Activated naive CD4-positive, alpha-beta T cell treated with anti-CD3 and anti-CD28 coated beads, Interleukin-2, amount 50 U/mL, for 72 hours (primary cell): ENCODE measurements around the gene EHMT2. TPM values are rescaled to one million over a fixed set of nuclear protein-coding genes. Genes with fewer than 3 reads are reported as not detected.
"Not testable (repeated sequence)": the region's sequence is repeated elsewhere in the genome, so short reads cannot be mapped to it uniquely, and the experiment has no call there.

Experiments used
- ATAC-seq, 2 donors: fragments of 150-1000 bp; cut with Tn5 transposase; 2 replicates each; pipeline ENCODE4 v1.10.0; 2021; ENCODE audit warnings: mild to moderate bottlenecking in 2 of 2, moderate library complexity in 2 of 2
- DNase-seq, 2 donors: peaks; one replicate each; pipeline ENCODE4 v3.0.0; 2021 to 2022; ENCODE audit warnings: low spot score in 2 of 2
- H3K27ac Mint-ChIP-seq, 2 donors: one replicate each; pipeline ENCODE4 v1.8.0; 2022; ENCODE audit warnings: mild to moderate bottlenecking in 2 of 2, mixed read lengths in 2 of 2
- H3K36me3 Mint-ChIP-seq, 2 donors: one replicate each; pipeline ENCODE4 v1.8.0; 2022; ENCODE audit warnings: mixed read lengths in 2 of 2
- H3K9me3 Mint-ChIP-seq, 2 donors: one replicate each; pipeline ENCODE4 v1.8.0; 2022; ENCODE audit warnings: mixed read lengths in 2 of 2
- total RNA-seq, 2 donors: library from RNA; stranded (reverse); gene quantifications; one replicate each; pipeline ENCODE4 v1.2.3, GENCODE V29; 2022

Gene EHMT2
- total RNA-seq, 2 donors from 2014 or later, result 40.1 to 58.5 TPM

DNA sequence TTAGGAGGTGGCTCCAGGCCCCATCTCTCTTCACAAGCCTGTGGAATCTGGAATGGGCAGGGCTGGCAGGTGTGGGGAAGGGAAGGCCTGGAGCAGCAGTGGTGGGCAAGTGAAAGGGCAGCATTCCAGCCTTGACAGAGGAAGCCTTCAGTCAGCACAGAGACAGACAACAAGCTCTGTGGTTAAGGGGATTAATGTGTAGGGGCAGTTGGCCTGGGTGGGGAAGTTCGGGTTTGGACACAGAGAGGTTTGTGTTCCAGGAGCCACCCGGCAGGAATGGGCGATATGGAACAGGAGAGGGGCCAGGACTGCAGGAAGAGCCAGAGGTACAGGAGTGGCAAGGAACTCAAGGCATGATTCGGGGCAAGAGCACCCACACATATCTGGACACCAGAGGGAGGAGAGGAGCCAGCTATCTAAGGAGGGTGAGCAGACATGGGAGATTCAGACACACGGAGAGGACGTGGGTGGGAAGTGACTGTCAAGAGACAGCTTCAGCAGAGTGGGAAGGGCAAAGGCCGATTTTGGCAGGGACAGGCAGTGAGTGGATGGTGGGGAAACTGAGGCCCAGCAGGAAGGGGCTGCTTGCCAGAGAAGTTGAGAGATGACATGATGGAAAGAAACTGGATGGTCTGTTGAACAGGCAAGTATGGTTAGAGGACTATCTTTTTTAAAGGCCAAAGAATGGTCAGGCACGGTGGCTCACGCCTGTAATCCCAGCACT lies 16.2 kb downstream of the EHMT2 start:
- ATAC-seq, result no peak
- no peaks in the 10 kb centered on the region for H3K9me3 Mint-ChIP-seq
- DNase-seq, result no peak
- H3K36me3 Mint-ChIP-seq, result peaks cover 9 to 12% of the 10 kb centered on the region in 2 donors
- H3K27ac Mint-ChIP-seq, result peak overlapping the region; percentile 12 to 90

DNA sequence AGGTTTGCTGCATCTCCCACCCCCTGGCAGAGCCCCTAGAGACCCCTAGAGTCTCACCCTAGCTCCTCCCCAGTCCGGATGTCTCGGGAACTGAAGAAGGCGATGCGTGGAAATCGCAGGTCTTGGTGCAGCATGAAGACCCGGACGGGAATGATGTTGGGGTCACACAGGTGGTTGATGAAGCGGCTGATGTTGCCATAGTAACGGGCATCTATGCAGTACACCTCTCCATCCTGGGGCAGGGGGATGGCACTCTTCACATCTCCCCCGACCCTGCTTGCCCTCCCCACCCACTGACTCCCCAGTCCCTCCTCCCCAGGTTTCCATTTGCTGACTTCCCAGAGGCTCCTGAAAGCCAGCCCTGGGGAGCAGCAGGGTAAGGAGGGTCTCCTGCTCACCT lies 16.9 kb downstream of the EHMT2 start:
- no peaks in the 10 kb centered on the region for H3K9me3 Mint-ChIP-seq
- no peak overlapping the region for H3K27ac Mint-ChIP-seq
- H3K36me3 Mint-ChIP-seq, result peaks cover 8 to 9% of the 10 kb centered on the region in 2 donors
- DNase-seq (no peak), ATAC-seq (no peak)

DNA sequence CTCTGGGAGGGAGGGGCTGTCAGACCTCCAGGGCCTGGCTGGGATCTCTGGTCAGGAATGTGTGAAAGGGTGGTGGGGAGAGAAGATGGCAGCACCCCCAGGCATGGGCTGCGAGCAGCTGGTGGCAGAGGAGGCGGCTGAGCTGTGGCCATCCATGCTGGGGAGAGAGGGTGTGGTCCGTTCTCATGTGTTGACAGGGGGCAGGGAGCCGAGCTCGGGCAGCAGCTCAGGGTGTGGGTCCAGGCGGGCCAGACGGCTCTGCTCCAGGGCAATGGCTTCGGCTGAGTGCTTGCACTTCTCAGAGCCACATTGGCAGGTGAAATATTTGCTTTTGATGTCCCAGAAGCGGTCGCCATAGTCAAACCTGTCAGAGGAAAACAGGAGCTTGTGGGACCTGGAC lies 17.6 kb downstream of the EHMT2 start:
- H3K27ac Mint-ChIP-seq, result no peak overlapping the region
- peaks cover 8 to 9% of the 10 kb centered on the region in 2 donors for H3K36me3 Mint-ChIP-seq
- no peaks in the 10 kb centered on the region for H3K9me3 Mint-ChIP-seq
- no peak for ATAC-seq
- no peak for DNase-seq

DNA sequence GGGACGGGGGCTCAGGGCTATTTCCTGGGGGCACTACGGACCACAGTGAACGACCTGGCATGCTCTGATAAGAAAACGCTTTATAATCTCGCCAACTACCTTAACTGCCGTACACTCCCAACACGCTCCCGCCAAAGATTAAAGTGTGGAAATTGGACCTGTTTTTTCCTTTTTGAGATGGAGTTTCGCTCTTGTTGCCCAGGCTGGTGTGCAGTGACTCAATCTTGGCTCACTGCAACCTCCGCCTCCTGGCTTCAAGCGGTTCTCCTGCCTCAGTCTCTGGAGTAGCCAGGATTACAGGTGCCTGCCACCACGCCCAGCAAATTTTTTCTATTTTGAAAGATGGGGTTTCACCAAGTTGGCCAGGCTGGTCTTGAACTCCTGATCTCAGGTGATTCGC lies 18.4 kb downstream of the EHMT2 start:
- no peak for DNase-seq
- ATAC-seq, result no peak
- H3K27ac Mint-ChIP-seq, result no peak overlapping the region
- H3K9me3 Mint-ChIP-seq, result no peaks in the 10 kb centered on the region
- peaks cover 8 to 9% of the 10 kb centered on the region in 2 donors for H3K36me3 Mint-ChIP-seq

DNA sequence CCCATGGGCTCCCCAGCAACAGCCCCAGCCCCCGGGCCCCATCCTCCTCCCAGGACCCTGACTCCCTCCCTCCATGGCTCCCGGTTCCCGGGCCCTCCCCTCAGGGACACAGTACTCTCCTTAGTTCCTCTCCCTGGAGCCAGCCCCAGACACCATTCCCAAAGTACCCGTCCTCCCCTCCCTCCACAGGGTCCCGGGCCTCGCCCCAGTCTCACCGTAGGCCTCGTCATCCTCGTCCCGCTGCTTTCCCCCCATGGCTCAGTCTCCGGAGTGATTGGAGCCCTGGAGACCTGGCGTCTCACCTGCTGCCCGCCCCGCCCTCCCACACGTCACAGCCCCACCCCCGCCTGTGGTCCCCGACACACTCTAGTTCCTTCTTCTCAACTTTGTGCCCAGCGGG lies 18.8 kb downstream of the EHMT2 start, which contains the start of gene SLC44A4:
SLC44A4 (minus strand) TSS at position 272 of the 400 bp plus-strand sequence; CDS start at position 255, 17 bp downstream.
- H3K36me3 Mint-ChIP-seq, result peaks cover 8 to 9% of the 10 kb centered on the region in 2 donors
- no peak for DNase-seq
- peak within 1 kb of the TSS in 1 of 2 donors; percentile 42 for H3K27ac Mint-ChIP-seq
- no peak for ATAC-seq
- H3K9me3 Mint-ChIP-seq, result no peaks in the 10 kb centered on the region

GRCh38 chr6:31878222-31878621 lies 19.3 kb downstream of the EHMT2 start:
- H3K27ac Mint-ChIP-seq, result peak overlapping the region in 1 of 2 donors; percentile 42
- DNase-seq (no peak), ATAC-seq (no peak)
- H3K9me3 Mint-ChIP-seq, result no peaks in the 10 kb centered on the region
- peaks cover 8 to 9% of the 10 kb centered on the region in 2 donors for H3K36me3 Mint-ChIP-seq

DNA sequence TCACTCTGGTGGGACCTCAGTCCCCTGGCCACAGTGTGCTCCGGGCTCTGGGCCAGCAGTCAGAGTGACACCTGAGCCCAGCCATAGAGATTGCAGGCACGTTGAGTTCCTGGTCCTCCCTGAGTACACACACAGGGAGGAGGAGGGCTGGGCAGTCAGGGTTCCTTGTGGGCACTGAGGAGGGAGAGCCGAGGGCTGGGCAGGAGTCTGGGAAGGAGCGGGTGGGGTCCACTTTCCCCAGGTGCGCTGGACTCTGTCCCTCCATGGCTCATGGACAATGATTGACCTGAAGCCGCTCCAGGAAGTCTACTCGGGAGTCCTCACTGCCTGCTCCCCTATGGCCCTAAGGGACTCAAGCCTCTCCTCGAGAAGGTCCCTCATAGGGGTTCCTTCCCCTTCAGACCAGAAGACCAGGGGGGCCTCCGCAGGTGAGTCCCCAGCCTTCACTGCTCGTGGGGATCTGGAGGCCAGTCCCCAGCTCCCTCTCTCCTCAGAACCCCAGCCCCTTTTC lies 19.8 kb downstream of the EHMT2 start:
- H3K36me3 Mint-ChIP-seq, result peaks cover 8 to 9% of the 10 kb centered on the region in 2 donors
- no peak for ATAC-seq
- no peak for DNase-seq
- H3K27ac Mint-ChIP-seq, result peak overlapping the region; percentile 42 to 60
- H3K9me3 Mint-ChIP-seq, result no peaks in the 10 kb centered on the region

DNA sequence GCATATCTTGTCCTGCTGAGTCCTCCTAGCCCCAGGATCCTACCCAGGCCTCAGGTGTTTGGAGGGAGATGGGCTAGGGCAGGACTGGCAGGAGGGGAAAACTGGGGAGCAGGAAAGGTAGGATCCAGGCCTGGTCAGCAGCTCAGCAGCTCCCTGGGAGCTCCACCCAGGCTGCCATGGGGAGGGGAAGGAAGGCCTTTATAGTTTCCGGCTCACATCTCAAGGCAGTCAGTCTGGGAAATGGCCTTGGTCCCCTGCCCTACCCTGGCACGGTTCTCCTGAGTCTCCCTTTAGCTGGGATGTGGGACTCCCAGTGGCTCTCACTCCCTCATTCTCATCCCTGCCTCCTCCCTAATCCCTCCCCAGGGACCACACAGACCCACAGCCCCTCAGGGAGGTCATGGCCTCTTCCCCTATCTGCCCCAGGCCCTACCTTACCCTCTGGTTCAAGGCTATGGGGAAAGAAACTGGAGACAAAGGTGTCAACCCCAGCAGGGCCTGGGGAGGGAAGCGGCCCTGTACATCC lies 20.3 kb downstream of the EHMT2 start:
- ATAC-seq, result no peak

GRCh38 chr6:31876357-31876756 lies 21.1 kb downstream of the EHMT2 start:
- H3K27ac Mint-ChIP-seq, result no peak overlapping the region
- H3K9me3 Mint-ChIP-seq, result no peaks in the 10 kb centered on the region
- peaks cover 6 to 7% of the 10 kb centered on the region in 2 donors for H3K36me3 Mint-ChIP-seq
- DNase-seq (no peak), ATAC-seq (no peak)

More for the DNA sequence above, 20.3 kb downstream of the EHMT2 start:
- H3K27ac Mint-ChIP-seq, result peak overlapping the region; percentile 42 to 60
- no peaks in the 10 kb centered on the region for H3K9me3 Mint-ChIP-seq
- no peak for DNase-seq
- peaks cover 8 to 9% of the 10 kb centered on the region in 2 donors for H3K36me3 Mint-ChIP-seq

- ATAC-seq (no peak), DNase-seq (no peak)
- peak overlapping the region in 1 of 2 donors; percentile 21 for H3K27ac Mint-ChIP-seq
- H3K9me3 Mint-ChIP-seq, result no peaks in the 10 kb centered on the region
- peaks cover under 1 to 2% of the 10 kb centered on the region in 2 donors for H3K36me3 Mint-ChIP-seq
Observed at GRCh38 chr6:31875877-31876276, 21.6 kb downstream of the EHMT2 start.

DNA sequence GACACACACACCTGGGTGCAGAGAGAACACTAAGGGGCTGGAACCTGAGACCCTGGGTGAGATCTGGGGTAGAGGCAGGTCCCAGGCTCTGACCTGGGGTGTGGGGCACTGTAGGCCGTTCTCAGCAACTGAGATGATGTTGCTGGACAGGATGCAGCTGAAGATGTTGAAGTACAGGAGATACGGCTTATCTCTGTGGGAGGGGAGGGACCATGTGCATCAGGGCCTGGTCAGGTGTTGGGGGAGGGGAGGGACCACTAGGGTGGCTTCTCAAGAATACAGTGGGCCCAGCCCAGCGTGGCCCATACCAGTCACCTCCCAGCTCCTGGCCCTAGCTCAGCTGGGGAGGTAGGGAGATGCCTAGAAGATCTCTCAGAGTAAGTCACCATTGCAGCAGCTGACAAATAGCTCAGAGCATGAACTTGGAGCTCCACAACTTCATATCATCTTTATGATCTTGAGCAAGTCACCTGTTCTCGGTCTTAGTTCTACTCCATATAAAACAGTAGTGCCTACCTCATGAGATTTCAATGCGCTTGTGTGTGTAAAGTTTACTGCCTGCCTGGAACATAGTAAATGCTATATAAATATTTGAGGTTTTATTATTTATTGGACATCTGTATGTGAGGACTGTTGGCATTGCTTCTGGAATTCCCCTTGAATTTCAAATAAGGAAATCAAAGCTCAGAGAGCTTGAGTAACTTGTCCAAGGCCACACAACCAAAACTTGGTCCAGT lies 22.5 kb downstream of the EHMT2 start:
- DNase-seq (no peak), ATAC-seq (no peak)
- H3K27ac Mint-ChIP-seq, result no peak overlapping the region
- no peaks in the 10 kb centered on the region for H3K9me3 Mint-ChIP-seq
- no peaks in the 10 kb centered on the region for H3K36me3 Mint-ChIP-seq

DNA sequence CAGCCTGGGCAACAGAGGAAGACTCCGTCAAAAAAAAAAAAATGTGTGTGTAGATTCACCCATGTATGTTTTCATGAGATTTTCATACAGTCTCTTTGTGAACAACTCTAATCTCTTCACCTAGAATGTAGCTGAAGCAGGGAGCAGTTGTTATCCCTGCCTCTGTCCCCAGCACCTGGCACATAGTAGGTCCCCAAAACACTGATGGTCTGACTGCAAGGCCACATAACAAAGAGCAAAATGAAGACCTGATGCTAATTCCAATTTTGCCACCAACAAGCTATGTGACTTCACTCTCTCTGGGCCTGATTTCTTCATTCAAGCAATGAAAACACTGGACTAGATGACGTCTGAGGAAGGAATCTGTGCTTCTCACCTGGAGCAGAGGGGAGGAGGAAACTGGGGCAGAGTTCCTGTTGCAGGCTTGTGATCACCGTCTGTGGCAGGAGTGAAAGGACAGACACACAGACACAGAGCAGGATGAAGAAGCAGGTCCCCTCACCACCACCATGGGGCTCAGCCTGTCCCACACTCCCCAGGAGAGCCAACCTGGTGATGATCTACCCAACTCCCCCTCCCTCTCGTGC lies 23.3 kb downstream of the EHMT2 start:
- no peaks in the 10 kb centered on the region for H3K9me3 Mint-ChIP-seq
- H3K27ac Mint-ChIP-seq, result no peak overlapping the region
- H3K36me3 Mint-ChIP-seq, result no peaks in the 10 kb centered on the region
- no peak for ATAC-seq
- no peak for DNase-seq

GRCh38 chr6:31871046-31871659 lies 26.3 kb downstream of the EHMT2 start:
- DNase-seq, result no peak
- Mint-ChIP-seq H3K27ac (no peak overlapping the region), H3K36me3 (no peaks in the 10 kb centered on the region), H3K9me3 (no peaks in the 10 kb centered on the region)
- no peak for ATAC-seq

GRCh38 chr6:31870385-31870921 lies 27.0 kb downstream of the EHMT2 start:
- peak in 1 of 2 donors; percentile 52 for ATAC-seq
- Mint-ChIP-seq H3K9me3 (no peaks in the 10 kb centered on the region), H3K27ac (no peak overlapping the region), H3K36me3 (no peaks in the 10 kb centered on the region)
- no peak for DNase-seq

DNA sequence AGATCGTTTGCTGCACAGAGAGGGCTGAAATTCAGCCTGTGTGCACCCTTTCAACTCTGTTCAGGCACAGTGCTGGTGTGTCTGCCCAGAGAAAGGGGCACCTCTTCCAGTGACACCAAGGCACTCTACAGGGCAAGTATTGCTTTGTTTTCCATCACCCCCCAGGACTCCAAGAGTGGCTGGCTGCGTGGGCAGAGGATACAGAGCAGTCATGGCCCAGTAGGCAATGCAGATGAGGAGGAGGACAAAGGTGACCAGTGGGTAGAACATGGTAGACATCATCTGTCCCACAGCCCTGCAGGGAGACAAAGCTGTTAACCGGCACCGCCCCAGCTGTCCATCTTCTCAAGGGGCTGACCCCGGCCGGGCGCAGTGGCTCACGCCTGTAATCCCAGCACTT lies 28.2 kb downstream of the EHMT2 start:
- H3K36me3 Mint-ChIP-seq, result no peaks in the 10 kb centered on the region
- ATAC-seq (no peak), DNase-seq (no peak)
- H3K27ac Mint-ChIP-seq, result no peak overlapping the region
- no peaks in the 10 kb centered on the region for H3K9me3 Mint-ChIP-seq

GRCh38 chr6:31868658-31868971 lies 28.9 kb downstream of the EHMT2 start:
- not testable (repeated sequence) for ATAC-seq, DNase-seq, H3K27ac Mint-ChIP-seq

More at GRCh38 chr6:31868658-31868971, 28.9 kb downstream of the EHMT2 start:
- not testable (repeated sequence) for H3K36me3 Mint-ChIP-seq, H3K9me3 Mint-ChIP-seq
